ENCODE data around the gene POMGNT1.

Gene POMGNT1

DNA sequence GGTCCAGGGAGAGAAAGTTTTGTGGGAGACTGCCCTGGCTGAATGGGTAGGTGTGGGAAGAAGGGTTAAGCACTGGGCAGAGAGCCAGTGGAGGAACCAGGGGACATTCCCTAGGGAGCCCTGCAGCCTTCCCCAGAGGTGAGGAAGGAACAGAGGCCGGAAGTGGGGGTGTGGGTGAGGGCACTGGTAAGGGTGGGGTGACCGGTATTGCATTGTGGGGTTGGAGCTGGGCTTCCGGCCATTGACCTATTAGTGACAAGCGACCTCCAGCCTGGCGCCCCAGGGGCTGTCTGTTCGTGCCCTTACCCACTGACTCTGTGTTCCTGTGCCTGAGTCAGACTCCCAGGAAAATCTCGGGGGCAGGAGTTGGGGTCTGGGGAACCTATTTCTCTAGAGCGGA, 26.9 kb downstream of the POMGNT1 start:
- Histone ChIP-seq H3K4me3 (peak overlapping the region in 6 of 10 experiments; percentile 7 to 49 (median 19); a peak in 7 of 20 replicates), H3K27ac (peak overlapping the region in 9 of 11 experiments; percentile 24 to 56 (median 47); a peak in 15 of 22 replicates), H3K9ac (peak overlapping the region in 7 of 11 experiments; percentile 9 to 50 (median 36); a peak in 7 of 22 replicates)

DNA sequence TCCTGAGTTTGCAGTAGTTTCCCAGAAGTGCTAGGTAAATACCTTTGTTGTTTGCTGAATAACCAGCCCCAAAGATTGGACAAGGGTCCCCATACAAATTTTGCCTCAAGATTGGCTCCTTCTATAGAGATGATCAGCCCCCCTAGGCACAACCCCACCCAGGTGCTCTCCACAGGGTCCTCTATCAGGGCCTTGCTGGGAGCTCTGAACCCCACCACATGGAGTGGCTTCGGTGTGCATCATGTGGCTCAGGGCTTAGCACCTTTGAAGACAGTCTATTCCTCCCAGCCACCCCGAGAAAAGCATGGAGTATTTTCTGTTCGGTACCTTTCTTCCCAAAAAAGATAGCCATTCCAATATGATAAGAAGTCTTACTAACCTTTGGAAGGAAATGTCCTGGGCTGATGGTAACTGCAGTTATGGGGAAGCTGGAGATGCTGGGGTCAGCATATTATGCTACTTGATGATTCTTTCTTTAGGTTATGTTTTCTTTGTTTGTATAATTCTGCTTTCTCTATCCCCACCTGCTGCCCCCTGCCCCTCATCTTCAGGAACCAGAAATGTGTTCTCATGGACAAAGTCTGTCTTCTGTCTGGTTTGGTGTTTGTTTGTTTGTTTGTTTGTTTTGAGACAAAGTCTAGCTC, 28.3 kb downstream of the POMGNT1 start:
- Histone ChIP-seq H3K36me3 (no peaks in the 10 kb centered on the region), H3K9me3 (replicated peaks in 1 of 11) (no peaks in the 10 kb centered on the region)

More for the DNA sequence above, 26.9 kb downstream of the POMGNT1 start:
- H3K4me2 ChIP-seq, result peak overlapping the region; percentile 71 to 97 (median 90)
- no peak for TF ChIP-seq Cebpa-rat (IDR thresholded peaks at IDR 0.05)
- H3K36me3 ChIP-seq, result no peaks in the 10 kb centered on the region
- H3K4me1 ChIP-seq, result peaks cover 50 to 82% (median 56%) of the 10 kb centered on the region in 10 experiments
- no peaks in the 10 kb centered on the region for H3K9me3 ChIP-seq (replicated peaks in 1 of 11)
- H3K27me3 ChIP-seq, result peaks cover 9 to 16% (median 13%) of the 10 kb centered on the region in 11 experiments; a peak in 14 of 22 replicates
- no peaks in the 10 kb centered on the region for H4K20me1 ChIP-seq

DNA sequence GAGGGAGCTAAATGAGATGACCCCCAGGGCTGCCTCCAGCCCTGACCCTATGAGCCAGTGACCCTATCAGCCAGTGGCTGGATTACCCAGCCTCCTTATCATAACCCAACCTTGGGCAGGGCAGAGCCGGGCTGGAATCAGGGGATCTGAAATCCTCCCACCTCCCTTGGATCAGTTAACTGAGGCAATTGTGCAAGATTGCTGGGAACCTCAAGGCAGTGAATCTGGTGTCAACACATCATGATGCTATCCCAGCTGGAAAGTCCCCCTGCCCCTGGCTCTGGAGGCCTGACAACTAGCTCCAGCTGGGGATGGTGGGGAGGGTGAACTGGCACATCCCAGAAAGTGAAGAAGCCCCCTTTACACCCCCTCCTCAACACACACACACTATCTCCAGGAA, 29.8 kb downstream of the POMGNT1 start:
- Histone ChIP-seq H3K4me1 (peaks cover 44 to 58% (median 47%) of the 10 kb centered on the region in 10 experiments), H3K9ac (no peak overlapping the region), H3K4me2 (no peak overlapping the region; a peak in 1 of 22 replicates), H3K27me3 (peaks cover 9 to 18% (median 14%) of the 10 kb centered on the region in 11 experiments; a peak in 15 of 22 replicates), H3K9me3 (replicated peaks in 1 of 11) (no peaks in the 10 kb centered on the region), H4K20me1 (no peaks in the 10 kb centered on the region), H3K27ac (no peak overlapping the region), H3K36me3 (no peaks in the 10 kb centered on the region), H3K4me3 (no peak overlapping the region)
- TF ChIP-seq Cebpa-rat (IDR thresholded peaks at IDR 0.05), result no peak

More for the DNA sequence above, 28.3 kb downstream of the POMGNT1 start:
- no peak overlapping the region for H3K27ac ChIP-seq
- H4K20me1 ChIP-seq, result no peaks in the 10 kb centered on the region
- peak overlapping the region in 5 of 11 experiments; percentile 71 to 97 (median 85); a peak in 8 of 22 replicates for H3K4me2 ChIP-seq
- no peak overlapping the region for H3K9ac ChIP-seq
- H3K4me3 ChIP-seq, result no peak overlapping the region
- H3K4me1 ChIP-seq, result peaks cover 49 to 72% (median 51%) of the 10 kb centered on the region in 10 experiments
- TF ChIP-seq Cebpa-rat (IDR thresholded peaks at IDR 0.05), result no peak
- peaks cover 9 to 18% (median 14%) of the 10 kb centered on the region in 11 experiments; a peak in 15 of 22 replicates for H3K27me3 ChIP-seq

DNA sequence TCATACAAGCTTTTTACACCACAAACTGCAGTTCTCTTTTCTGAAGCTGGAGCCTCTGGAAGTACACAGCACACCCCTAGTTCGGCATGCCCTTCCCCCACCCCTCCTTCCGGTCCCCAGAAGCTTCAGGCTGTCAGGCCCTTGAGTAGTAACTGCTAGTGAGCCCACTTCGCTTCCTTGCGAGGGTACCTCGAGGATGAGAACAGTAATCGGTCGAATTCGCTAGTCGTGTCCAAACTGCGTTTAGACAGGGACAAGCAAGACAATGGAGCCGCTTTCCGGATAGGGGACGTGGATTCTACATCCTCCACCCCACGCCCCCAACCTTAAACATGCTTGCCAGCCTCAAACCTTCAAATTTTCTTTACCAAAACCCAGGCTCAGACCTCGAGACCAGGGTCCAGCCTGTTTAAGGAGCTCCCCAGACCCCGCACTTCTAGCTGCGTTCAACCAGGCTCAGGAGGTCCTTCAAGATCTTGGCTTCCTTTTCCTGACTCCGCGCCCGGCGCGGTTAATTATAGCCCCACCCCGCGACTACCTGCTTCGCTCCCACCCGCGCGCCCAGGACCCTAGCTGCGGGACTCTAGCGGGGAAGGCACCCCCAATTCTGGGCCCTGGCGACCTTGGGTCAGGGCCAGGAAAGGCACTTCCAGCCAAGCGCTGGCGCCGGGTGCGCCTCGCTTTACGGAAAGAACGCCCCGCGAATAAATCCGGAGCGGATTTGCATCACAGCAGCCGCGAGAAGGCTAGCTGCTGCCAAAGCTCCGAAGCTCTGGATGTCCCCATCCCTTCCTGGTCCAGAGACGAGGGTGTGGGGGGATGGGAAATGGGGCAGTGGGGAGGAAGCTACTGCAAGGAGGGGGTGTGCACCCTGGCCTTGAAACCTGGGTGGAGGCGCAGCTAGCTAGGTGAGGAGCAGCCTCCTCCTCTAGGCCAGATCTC, 31.4 kb downstream of the POMGNT1 start:
- H3K4me1 ChIP-seq, result peaks cover 28 to 41% (median 30%) of the 10 kb centered on the region in 10 experiments
- H4K20me1 ChIP-seq, result no peaks in the 10 kb centered on the region
- peak overlapping the region in 3 of 11 experiments; percentile 8 to 37 (median 32); a peak in 6 of 22 replicates for H3K27ac ChIP-seq
- TF ChIP-seq Cebpa-rat (IDR thresholded peaks at IDR 0.05), result no peak
- H3K36me3 ChIP-seq, result no peaks in the 10 kb centered on the region
- peak overlapping the region; percentile 31 to 67 (median 52); a peak in 19 of 20 replicates for H3K4me3 ChIP-seq
- H3K9ac ChIP-seq, result peak overlapping the region in 10 of 11 experiments; percentile 8 to 59 (median 46); a peak in 15 of 22 replicates
- peak overlapping the region; percentile 58 to 82 (median 73) for H3K4me2 ChIP-seq
- no peaks in the 10 kb centered on the region for H3K9me3 ChIP-seq (replicated peaks in 1 of 11)
- H3K27me3 ChIP-seq, result peaks cover 9 to 18% (median 14%) of the 10 kb centered on the region in 11 experiments; a peak in 15 of 22 replicates

DNA sequence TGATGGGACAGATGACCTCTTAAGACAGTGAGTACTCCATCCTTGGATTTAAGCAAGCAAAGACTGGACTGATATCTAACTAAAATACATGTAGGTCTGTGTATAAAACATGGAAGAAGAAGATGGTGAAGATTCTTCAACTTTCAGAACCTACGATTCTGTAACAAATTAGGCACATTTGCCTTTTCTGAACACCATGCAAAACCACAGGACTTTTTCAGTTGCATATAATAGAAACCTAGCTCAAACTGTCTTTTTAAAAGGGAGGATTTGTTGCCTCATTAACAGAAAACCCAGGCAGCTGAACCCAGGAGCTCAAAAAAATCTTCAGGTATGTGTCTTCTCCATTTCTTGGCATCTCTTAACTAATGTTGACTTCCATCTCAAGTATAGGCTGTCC, 38.0 kb downstream of the POMGNT1 start:
- H3K27ac ChIP-seq, result no peak overlapping the region
- H3K4me3 ChIP-seq, result no peak overlapping the region
- no peak for TF ChIP-seq Cebpa-rat (IDR thresholded peaks at IDR 0.05)

DNA sequence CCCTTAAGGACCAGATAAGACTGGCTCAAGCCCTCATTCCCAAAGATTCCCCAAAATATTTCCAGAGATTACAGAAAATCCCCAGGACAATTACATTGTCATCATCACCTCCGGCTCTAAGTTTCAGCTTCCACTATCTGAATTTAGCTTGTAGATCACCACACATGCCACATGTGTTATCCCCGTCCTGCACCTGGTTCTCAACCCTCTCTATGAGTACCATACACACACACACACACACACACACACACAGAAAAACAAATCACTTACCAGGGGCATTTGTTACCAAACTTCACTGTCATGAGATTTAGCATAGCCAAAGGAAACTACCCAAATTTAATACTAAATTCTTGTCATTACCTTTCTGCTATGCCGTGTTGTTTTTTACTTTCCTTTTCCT, 38.7 kb downstream of the POMGNT1 start:
- Histone ChIP-seq H3K4me3 (no peak overlapping the region), H3K4me2 (no peak overlapping the region), H4K20me1 (no peaks in the 10 kb centered on the region), H3K9me3 (replicated peaks in 1 of 11) (no peaks in the 10 kb centered on the region), H3K27me3 (no peaks in the 10 kb centered on the region), H3K27ac (no peak overlapping the region), H3K36me3 (no peaks in the 10 kb centered on the region), H3K9ac (no peak overlapping the region), H3K4me1 (no peaks in the 10 kb centered on the region)
- TF ChIP-seq Cebpa-rat (IDR thresholded peaks at IDR 0.05), result no peak

More for the DNA sequence above, 38.0 kb downstream of the POMGNT1 start:
- Histone ChIP-seq H3K9me3 (replicated peaks in 1 of 11) (no peaks in the 10 kb centered on the region), H3K4me2 (no peak overlapping the region), H4K20me1 (no peaks in the 10 kb centered on the region), H3K4me1 (no peaks in the 10 kb centered on the region), H3K27me3 (no peaks in the 10 kb centered on the region), H3K36me3 (no peaks in the 10 kb centered on the region), H3K9ac (no peak overlapping the region)

DNA sequence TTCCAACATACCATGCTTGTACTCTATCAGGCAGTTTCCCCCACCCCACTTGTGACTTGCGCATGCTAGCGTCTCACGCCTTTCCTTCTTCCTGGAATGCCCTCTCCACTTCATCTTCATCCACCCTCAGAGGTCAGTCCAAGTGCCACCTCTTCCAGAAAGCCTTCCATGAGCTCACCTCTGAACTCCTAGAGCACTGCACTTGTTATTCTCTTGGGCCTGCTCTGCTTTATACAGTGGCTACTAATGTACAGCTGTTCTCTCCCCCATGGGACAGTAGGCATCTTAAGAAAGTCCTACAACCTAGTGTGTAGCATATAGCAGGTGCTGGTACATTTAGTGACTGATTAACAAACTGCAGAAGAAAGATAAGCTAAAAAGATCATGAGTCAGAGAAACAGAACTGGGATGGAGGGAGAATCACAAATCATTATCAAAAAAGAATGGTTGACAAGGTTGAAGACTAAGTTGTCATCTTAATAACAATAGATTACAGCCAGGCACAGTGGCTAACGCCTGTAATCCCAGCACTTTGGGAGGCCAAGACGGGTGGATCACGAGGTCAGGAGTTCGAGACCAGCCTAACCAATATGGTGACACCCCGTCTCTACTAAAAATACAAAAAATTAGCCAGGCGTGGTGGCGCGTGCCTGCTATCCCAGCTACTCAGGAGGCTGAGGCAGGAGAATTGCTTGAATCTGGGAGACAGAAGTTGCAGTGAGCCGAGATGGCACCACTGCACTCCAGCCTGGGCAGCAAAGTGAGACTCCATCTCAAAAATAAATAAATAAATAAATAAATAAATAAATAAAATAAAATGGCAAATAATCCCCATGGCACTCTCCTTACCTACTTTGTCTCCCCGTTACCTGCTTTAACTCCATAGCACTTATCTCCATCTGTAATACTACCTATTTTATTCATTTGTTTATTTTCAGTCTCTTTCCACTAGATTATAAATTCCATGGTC, 39.6 kb downstream of the POMGNT1 start:
- Histone ChIP-seq H3K9ac (no peak overlapping the region), H3K27ac (no peak overlapping the region), H3K4me2 (no peak overlapping the region), H3K27me3 (no peaks in the 10 kb centered on the region), H3K9me3 (replicated peaks in 1 of 11) (no peaks in the 10 kb centered on the region), H3K4me1 (no peaks in the 10 kb centered on the region), H4K20me1 (no peaks in the 10 kb centered on the region), H3K4me3 (no peak overlapping the region), H3K36me3 (no peaks in the 10 kb centered on the region)
- no peak for TF ChIP-seq Cebpa-rat (IDR thresholded peaks at IDR 0.05)

DNA sequence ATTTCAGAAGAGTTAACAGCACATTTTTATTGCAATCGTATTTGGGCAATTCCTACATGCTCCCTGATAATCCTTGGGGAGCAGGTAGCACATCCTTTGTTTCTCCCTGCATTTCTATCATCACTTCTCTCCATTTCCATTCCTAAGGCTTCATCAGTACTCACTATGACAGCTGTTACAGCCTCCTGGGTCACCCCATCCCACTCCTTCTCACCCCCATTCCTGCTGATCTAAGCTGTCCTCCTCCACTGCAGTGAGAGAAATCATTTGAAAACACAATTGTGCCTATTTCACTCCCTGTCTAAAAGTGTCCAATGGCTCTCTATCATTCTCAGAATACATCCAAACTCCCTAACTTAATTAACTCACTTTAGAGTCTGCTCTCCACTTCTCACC, 40.3 kb downstream of the POMGNT1 start:
- Histone ChIP-seq H3K27ac (no peak overlapping the region), H3K9me3 (replicated peaks in 1 of 11) (no peaks in the 10 kb centered on the region), H3K4me1 (no peaks in the 10 kb centered on the region), H3K4me2 (no peak overlapping the region), H3K27me3 (no peaks in the 10 kb centered on the region), H4K20me1 (no peaks in the 10 kb centered on the region), H3K4me3 (no peak overlapping the region), H3K9ac (no peak overlapping the region), H3K36me3 (no peaks in the 10 kb centered on the region)
- no peak for TF ChIP-seq Cebpa-rat (IDR thresholded peaks at IDR 0.05)

Measured in BLaER1 treated with 17β-estradiol and CSF1 and Interleukin-3, amounts not matched to agents 10 nM and 100 nM (cell line).